HG03103 (cell line): ENCODE results near the gene MED12L.

ENCODE experiments used
- ATAC-seq: cut with Tn5 transposase; IDR thresholded peaks from one replicate; pipeline ENCODE4 v1.9.1; 2021; ENCODE audit warnings: low read depth; ENCODE audit not compliant: unreplicated experiment

The MED12L gene

GRCh38 chr3:151281671-151282324, 196.3 kb downstream of the MED12L start:
- ATAC-seq: no peak

- no peak for ATAC-seq
These were observed 197.5 kb downstream of the MED12L start for GRCh38 chr3:151282921-151283320.

- no peak for ATAC-seq
These were observed 197.9 kb downstream of the MED12L start for GRCh38 chr3:151283387-151283786.

GRCh38 chr3:151283907-151284461, 198.5 kb downstream of the MED12L start:
- ATAC-seq: no peak

- ATAC-seq: no peak
These were observed 200.5 kb downstream of the MED12L start for GRCh38 chr3:151285940-151286339.

GRCh38 chr3:151289445-151289844, 204.0 kb downstream of the MED12L start:
- ATAC-seq: no peak

- ATAC-seq: no peak
These were observed 205.2 kb downstream of the MED12L start for GRCh38 chr3:151290673-151291072.

- ATAC-seq: no peak
These were observed 207.7 kb downstream of the MED12L start for GRCh38 chr3:151293127-151293526.

- no peak for ATAC-seq
These were observed 210.8 kb downstream of the MED12L start for GRCh38 chr3:151296226-151296625.

GRCh38 chr3:151297429-151297828, 212.0 kb downstream of the MED12L start:
- ATAC-seq: no peak

- ATAC-seq: no peak
These were observed 213.5 kb downstream of the MED12L start for GRCh38 chr3:151299006-151299405.

- no peak for ATAC-seq
These were observed 215.1 kb downstream of the MED12L start for GRCh38 chr3:151300539-151300938.

- ATAC-seq: no peak
These were observed 216.3 kb downstream of the MED12L start for GRCh38 chr3:151301787-151302186.

- ATAC-seq: no peak
These were observed 218.3 kb downstream of the MED12L start for GRCh38 chr3:151303751-151304150.

GRCh38 chr3:151305060-151305774, 219.8 kb downstream of the MED12L start:
- ATAC-seq: no peak

GRCh38 chr3:151305775-151306151, 220.3 kb downstream of the MED12L start:
- ATAC-seq: no peak

- no peak for ATAC-seq
These were observed 220.8 kb downstream of the MED12L start for GRCh38 chr3:151306168-151306810.

GRCh38 chr3:151307131-151307530, 221.7 kb downstream of the MED12L start:
- ATAC-seq: no peak

GRCh38 chr3:151307583-151308488, 222.4 kb downstream of the MED12L start:
- ATAC-seq: no peak

- no peak for ATAC-seq
These were observed 224.1 kb downstream of the MED12L start for GRCh38 chr3:151309566-151309965.
